ENCODE results near the gene ATP8A2.

The ATP8A2 gene

DNA sequence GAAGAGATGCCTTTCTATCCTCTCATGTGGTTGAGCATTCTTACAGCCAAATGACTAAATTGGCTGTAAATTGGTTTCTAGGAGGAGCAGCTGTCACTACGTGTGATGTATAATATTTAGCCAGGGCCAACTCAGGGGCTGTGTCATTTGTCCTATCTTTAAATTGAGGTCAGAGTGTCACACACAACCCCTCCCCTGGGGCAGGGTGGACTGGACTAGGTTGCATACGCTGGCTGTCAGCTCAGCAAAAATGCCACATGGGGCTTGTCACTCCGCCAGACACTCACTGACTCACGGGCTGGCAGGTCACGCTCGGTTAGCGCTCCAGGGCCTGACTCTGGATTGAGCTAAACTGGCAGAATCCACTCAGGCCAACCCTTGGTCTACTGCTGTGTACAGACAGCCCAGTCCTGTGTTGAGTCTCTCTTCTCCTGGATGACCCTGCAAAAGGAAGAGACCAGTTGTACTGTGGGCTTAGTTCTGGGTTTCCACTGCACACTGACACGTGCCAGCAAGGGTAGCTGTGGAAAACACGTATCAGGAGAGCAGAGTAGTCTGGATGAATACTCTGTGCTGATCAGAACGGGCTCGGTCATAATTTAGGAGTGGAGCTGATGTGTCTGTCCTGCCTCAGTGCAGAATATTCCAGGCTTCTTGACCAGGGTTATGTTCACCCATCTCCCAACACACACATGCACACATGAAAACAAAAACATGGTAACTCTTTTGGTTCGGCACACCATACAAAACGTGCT is 650.9 kb downstream of the ATP8A2 start:
- Histone ChIP-seq H3K36me3 (no peaks in the 10 kb centered on the region), H3K27ac (0 out of 22 replicates have a peak overlapping the region, but pooled peaks of 2 of the 11 experiments have one; percentile 18 to 23), H3K27me3 (peaks cover 0 to 19% (median 8%) of the 10 kb centered on the region in 11 experiments; a peak in 9 of 22 replicates), H3K4me2 (peak overlapping the region; percentile 36 to 79 (median 68)), H3K4me3 (no peak overlapping the region), H3K9me3 (replicated peaks in 1 of 11) (no peaks in the 10 kb centered on the region), H3K4me1 (peaks cover 38 to 55% (median 53%) of the 10 kb centered on the region in 10 experiments), H4K20me1 (no peaks in the 10 kb centered on the region), H3K9ac (peak overlapping the region in 2 of 11 experiments; percentile 5 to 34; a peak in 3 of 22 replicates)
- TF ChIP-seq Cebpa-rat (IDR thresholded peaks at IDR 0.05), result no peak

- TF ChIP-seq Cebpa-rat (IDR thresholded peaks at IDR 0.05), result no peak
- no peaks in the 10 kb centered on the region for H4K20me1 ChIP-seq
- H3K9ac ChIP-seq, result no peak overlapping the region
- H3K36me3 ChIP-seq, result no peaks in the 10 kb centered on the region
- H3K27me3 ChIP-seq, result peaks cover 0 to 19% (median 8%) of the 10 kb centered on the region in 11 experiments; a peak in 9 of 22 replicates
- no peaks in the 10 kb centered on the region for H3K9me3 ChIP-seq (replicated peaks in 1 of 11)
- H3K4me1 ChIP-seq, result peaks cover 28 to 38% (median 37%) of the 10 kb centered on the region in 10 experiments
- no peak overlapping the region for H3K27ac ChIP-seq
- H3K4me2 ChIP-seq, result no peak overlapping the region
- H3K4me3 ChIP-seq, result no peak overlapping the region
These were observed 652.8 kb downstream of the ATP8A2 start for GRCh38 chr13:26024558-26024957.

DNA sequence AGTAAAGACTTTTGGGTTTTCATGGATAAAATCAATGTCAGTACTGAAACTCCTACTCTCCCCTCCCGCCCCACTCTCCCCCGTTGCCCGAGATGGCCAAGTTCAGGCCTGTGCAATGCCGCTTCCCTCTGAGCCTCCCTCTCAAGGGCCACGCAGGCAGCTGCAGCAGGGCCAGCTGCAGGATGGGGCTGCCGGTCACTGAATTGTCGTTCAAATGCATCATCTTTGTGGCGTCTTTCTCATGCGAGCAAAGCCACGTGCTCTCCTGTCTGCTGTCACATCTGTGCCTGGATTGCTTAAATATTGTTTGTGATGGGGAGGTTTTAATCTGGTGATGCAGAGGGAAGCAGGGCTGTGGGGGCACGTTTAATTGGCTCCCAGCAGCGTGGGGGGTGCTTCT is 653.4 kb downstream of the ATP8A2 start:
- H3K27ac ChIP-seq, result no peak overlapping the region
- H3K4me3 ChIP-seq, result no peak overlapping the region
- TF ChIP-seq Cebpa-rat (IDR thresholded peaks at IDR 0.05), result no peak
- H3K4me1 ChIP-seq, result peaks cover 22 to 32% (median 30%) of the 10 kb centered on the region in 10 experiments
- H3K36me3 ChIP-seq, result no peaks in the 10 kb centered on the region
- H3K9me3 ChIP-seq (replicated peaks in 1 of 11), result peaks cover 0 to 4% (median 2%) of the 10 kb centered on the region in 11 experiments; a peak in 8 of 22 replicates
- no peak overlapping the region for H3K9ac ChIP-seq
- no peak overlapping the region for H3K4me2 ChIP-seq
- H3K27me3 ChIP-seq, result peaks cover 0 to 19% (median 8%) of the 10 kb centered on the region in 11 experiments; a peak in 9 of 22 replicates
- no peaks in the 10 kb centered on the region for H4K20me1 ChIP-seq

DNA sequence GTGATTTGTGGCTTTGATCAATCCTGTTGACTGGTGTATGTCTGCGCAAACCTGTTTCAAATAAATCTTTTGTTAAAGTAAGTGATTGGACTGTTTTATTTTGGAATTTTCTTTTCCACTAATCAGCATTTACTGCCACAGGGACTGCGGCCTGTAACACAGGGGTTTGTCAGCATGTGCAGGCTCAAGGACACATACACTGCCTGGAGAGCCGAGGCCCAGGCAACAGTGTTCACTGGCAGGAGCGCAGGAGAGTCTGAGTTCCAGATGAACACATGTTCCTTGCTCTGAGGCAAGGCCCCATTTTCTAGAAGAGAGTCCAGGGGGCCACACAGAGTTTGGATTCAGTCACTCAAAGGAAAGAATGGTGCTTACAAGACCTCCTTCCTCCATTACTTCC is 654.0 kb downstream of the ATP8A2 start:
- no peak overlapping the region for H3K4me3 ChIP-seq
- no peak overlapping the region for H3K27ac ChIP-seq
- H3K27me3 ChIP-seq, result peaks cover 0 to 19% (median 8%) of the 10 kb centered on the region in 11 experiments; a peak in 9 of 22 replicates
- no peaks in the 10 kb centered on the region; a peak in 1 of 22 replicates for H3K36me3 ChIP-seq
- peaks cover 4 to 8% (median 7%) of the 10 kb centered on the region in 11 experiments for H3K9me3 ChIP-seq (replicated peaks in 1 of 11)
- peaks cover 18 to 26% (median 25%) of the 10 kb centered on the region in 10 experiments for H3K4me1 ChIP-seq
- no peak overlapping the region for H3K9ac ChIP-seq
- no peak for TF ChIP-seq Cebpa-rat (IDR thresholded peaks at IDR 0.05)
- H3K4me2 ChIP-seq, result no peak overlapping the region; a peak in 1 of 22 replicates
- H4K20me1 ChIP-seq, result no peaks in the 10 kb centered on the region

DNA sequence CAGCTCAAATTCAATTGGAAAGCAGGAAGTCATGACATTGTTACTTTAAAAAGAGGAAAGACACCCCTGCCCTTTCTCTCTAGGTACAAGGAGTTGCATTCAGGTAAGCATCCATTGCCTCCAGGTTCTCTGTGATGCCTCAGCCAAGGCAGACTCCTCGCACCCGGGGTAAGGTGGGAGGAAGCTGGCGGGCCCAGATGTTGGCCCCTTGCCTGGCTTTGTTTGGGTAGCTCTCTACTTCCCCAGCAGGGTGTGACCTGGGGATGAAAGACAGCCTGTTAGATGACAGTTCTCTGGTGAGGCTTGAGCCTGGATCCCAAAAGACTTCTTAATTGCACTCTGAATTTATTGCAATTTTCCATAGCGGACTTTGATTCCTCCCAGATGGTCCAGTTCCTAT is 654.4 kb downstream of the ATP8A2 start:
- peaks cover 18 to 21% (median 20%) of the 10 kb centered on the region in 10 experiments for H3K4me1 ChIP-seq
- peaks cover 9 to 13% (median 12%) of the 10 kb centered on the region in 11 experiments for H3K9me3 ChIP-seq (replicated peaks in 1 of 11)
- no peaks in the 10 kb centered on the region for H4K20me1 ChIP-seq
- H3K4me2 ChIP-seq, result no peak overlapping the region; a peak in 1 of 22 replicates
- H3K27ac ChIP-seq, result no peak overlapping the region
- no peak for TF ChIP-seq Cebpa-rat (IDR thresholded peaks at IDR 0.05)
- H3K4me3 ChIP-seq, result no peak overlapping the region
- no peaks in the 10 kb centered on the region; a peak in 2 of 22 replicates for H3K36me3 ChIP-seq
- H3K9ac ChIP-seq, result no peak overlapping the region
- H3K27me3 ChIP-seq, result peaks cover 0 to 19% (median 8%) of the 10 kb centered on the region in 11 experiments; a peak in 9 of 22 replicates

DNA sequence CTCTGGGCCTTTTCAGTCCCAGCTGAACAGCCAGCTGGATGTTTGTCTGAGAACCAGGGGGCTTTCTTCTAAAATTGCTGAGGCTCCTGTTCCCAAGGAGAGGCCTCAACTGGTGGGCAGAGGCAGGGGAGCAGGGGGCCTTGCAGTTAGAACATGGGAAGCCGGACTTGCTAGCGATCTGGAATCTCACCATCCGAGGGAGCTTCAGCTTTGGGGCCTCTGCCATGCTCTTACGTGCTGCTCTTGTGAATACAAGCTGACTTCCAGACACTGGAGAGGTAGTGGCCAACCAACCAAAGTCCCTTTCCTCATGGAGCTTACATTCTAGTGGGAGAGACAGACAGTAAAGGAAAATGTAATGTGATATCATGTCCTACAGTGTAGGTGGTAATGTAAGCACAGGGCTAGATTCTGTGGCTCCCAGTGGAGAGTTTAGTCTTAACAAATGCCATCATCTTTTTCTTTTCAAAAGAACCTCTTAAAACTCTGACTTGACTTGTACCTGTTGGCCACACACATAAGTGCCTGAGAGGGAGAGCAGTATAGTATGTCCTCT is 657.9 kb downstream of the ATP8A2 start:
- Histone ChIP-seq H3K36me3 (no peaks in the 10 kb centered on the region; a peak in 2 of 22 replicates), H3K4me2 (no peak overlapping the region), H4K20me1 (no peaks in the 10 kb centered on the region), H3K4me1 (no peaks in the 10 kb centered on the region), H3K27me3 (peaks cover 0 to 10% (median 4%) of the 10 kb centered on the region in 11 experiments; a peak in 7 of 22 replicates), H3K4me3 (no peak overlapping the region), H3K9me3 (replicated peaks in 1 of 11) (peaks cover 20 to 33% (median 23%) of the 10 kb centered on the region in 11 experiments), H3K27ac (no peak overlapping the region), H3K9ac (no peak overlapping the region)
- TF ChIP-seq Cebpa-rat (IDR thresholded peaks at IDR 0.05), result no peak

- Histone ChIP-seq H3K27ac (no peak overlapping the region), H4K20me1 (no peaks in the 10 kb centered on the region), H3K9me3 (replicated peaks in 1 of 11) (peaks cover 20 to 39% (median 23%) of the 10 kb centered on the region in 11 experiments), H3K4me2 (no peak overlapping the region), H3K4me1 (no peaks in the 10 kb centered on the region), H3K36me3 (no peaks in the 10 kb centered on the region; a peak in 2 of 22 replicates), H3K4me3 (no peak overlapping the region), H3K27me3 (peaks cover 0 to 4% (median 0%) of the 10 kb centered on the region in 11 experiments; a peak in 4 of 22 replicates), H3K9ac (no peak overlapping the region)
- TF ChIP-seq Cebpa-rat (IDR thresholded peaks at IDR 0.05), result no peak
These were observed 658.6 kb downstream of the ATP8A2 start for GRCh38 chr13:26030331-26030730.

DNA sequence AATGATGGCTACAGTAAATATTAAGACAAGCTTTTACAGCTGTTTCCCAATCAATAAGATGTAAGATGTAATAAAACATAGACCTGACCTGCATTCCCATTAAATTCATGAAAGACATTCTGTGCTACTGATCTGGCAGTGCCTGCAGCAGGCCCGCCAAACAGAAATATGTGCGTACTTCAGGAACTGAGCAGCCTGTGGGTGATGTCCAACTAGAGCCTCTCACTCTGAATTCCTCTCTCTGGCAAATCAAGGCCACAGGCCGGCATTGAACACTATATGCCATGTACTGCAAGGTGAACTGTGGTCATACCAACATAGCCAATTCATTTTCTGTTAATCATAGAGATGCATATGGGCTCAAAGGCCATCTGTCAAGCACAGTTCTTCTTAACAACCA is 662.2 kb downstream of the ATP8A2 start:
- peaks cover 20 to 52% (median 26%) of the 10 kb centered on the region in 11 experiments for H3K9me3 ChIP-seq (replicated peaks in 1 of 11)
- no peak for TF ChIP-seq Cebpa-rat (IDR thresholded peaks at IDR 0.05)
- H4K20me1 ChIP-seq, result no peaks in the 10 kb centered on the region
- no peak overlapping the region for H3K27ac ChIP-seq
- no peak overlapping the region for H3K4me2 ChIP-seq
- no peak overlapping the region for H3K9ac ChIP-seq
- no peaks in the 10 kb centered on the region for H3K4me1 ChIP-seq
- no peak overlapping the region for H3K4me3 ChIP-seq
- no peaks in the 10 kb centered on the region for H3K27me3 ChIP-seq
- H3K36me3 ChIP-seq, result no peaks in the 10 kb centered on the region; a peak in 2 of 22 replicates

DNA sequence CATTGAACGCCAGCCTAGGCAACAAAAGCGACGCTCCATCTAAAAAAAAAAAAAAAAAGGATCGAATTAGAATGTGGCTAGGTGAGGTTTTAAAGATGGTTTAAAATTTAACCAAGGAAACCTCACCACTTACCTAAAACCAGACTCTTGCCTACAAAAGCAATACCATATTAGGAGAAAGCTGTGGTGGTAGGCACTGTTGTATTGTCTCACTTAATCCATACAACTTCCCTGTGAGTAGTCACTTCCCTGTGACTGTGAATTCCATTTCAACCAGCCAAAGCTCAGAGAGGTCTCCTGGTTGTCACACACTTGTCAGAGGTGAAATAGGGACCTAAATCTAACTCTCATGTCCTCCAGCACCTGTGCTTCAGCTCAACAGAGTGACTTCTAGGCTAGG is 664.6 kb downstream of the ATP8A2 start:
- Histone ChIP-seq H3K36me3 (no peaks in the 10 kb centered on the region), H3K9ac (no peak overlapping the region), H3K4me1 (no peaks in the 10 kb centered on the region), H3K4me2 (no peak overlapping the region), H3K4me3 (no peak overlapping the region), H3K27me3 (no peaks in the 10 kb centered on the region), H3K9me3 (replicated peaks in 1 of 11) (peaks cover 6 to 37% (median 13%) of the 10 kb centered on the region in 11 experiments), H4K20me1 (no peaks in the 10 kb centered on the region), H3K27ac (no peak overlapping the region)
- no peak for TF ChIP-seq Cebpa-rat (IDR thresholded peaks at IDR 0.05)
